Neutrophil (primary cell): ENCODE data around the gene ERCC4.

Experiments
- H3K27ac ChIP-seq: fragments of 200-600 bp; sonication (generic); 2 replicates; pipeline ENCODE4 v1.5.1; 2016; ENCODE audit warnings: mild to moderate bottlenecking, moderate library complexity
- H3K27me3 ChIP-seq: fragments of 200-600 bp; sonication (generic); 2 replicates; pipeline ENCODE4 v1.6.0; 2016; ENCODE audit warnings: mild to moderate bottlenecking
- H3K36me3 ChIP-seq: fragments of 200-600 bp; sonication (generic); 2 replicates; pipeline ENCODE4 v1.5.1; 2017
- H3K4me1 ChIP-seq, 2 experiments: fragments of 200-600 bp in 1 of 2; sonication (generic) in 1 of 2; 1 replicate in 1 of 2; 2 replicates in 1 of 2; pipeline versions ENCODE4 v1.5.1 to v1.6.1; 2013 to 2016; ENCODE audit warnings: low read depth in 1 of 2, low read length in 1 of 2, mild to moderate bottlenecking in 1 of 2, moderate library complexity in 1 of 2; ENCODE audit not compliant: control insufficient read depth in 1 of 2, insufficient read depth in 1 of 2
- H3K4me3 ChIP-seq, 2 experiments: fragments of 200-600 bp in 1 of 2; sonication (generic) in 1 of 2; 1 replicate in 1 of 2; 2 replicates in 1 of 2; pipeline ENCODE4 v1.5.1; 2013 to 2016; ENCODE audit warnings: low read depth in 1 of 2, low read length in 1 of 2, mild to moderate bottlenecking in 1 of 2, moderate library complexity in 1 of 2
- H3K9me3 ChIP-seq: fragments of 200-600 bp; sonication (generic); 2 replicates; pipeline ENCODE4 v1.5.1; 2016
- TF ChIP-seq, protein P1 (sequence below): fragments of 200-600 bp; sonication (generic); IDR thresholded peaks from 2 replicates; pipeline ENCODE4 v1.5.1; 2016; ENCODE audit warnings: antibody characterized with exemption

ERCC4 gene

DNA sequence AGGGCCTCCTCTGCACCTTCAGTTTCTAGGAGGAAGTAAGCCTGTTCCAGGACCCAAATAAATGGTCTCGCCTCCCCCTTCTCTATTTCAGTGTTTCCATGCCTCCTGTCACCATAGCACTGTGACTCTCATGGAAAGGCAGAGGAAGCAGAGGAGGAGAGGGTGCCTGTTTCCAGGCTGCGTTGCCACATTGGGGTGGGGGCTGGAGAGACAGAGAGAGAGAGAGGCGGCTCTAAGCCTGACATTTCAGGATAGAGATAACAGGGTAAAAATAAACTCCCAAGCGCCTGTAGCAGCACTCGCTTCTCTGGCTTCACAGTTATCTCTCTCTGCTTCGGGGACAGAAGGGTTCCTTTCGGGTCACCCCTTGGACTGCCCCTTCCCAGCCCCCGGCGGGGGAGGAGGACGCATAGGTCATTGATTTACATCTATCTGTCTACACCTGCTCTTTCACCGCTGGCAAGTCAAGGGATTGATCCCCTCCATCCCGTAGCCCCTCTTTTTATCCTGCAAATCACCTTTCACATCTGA lies 80.0 kb downstream of the ERCC4 start:
- no peaks in the 10 kb centered on the region for H3K9me3 ChIP-seq
- TF ChIP-seq, protein P1, sequence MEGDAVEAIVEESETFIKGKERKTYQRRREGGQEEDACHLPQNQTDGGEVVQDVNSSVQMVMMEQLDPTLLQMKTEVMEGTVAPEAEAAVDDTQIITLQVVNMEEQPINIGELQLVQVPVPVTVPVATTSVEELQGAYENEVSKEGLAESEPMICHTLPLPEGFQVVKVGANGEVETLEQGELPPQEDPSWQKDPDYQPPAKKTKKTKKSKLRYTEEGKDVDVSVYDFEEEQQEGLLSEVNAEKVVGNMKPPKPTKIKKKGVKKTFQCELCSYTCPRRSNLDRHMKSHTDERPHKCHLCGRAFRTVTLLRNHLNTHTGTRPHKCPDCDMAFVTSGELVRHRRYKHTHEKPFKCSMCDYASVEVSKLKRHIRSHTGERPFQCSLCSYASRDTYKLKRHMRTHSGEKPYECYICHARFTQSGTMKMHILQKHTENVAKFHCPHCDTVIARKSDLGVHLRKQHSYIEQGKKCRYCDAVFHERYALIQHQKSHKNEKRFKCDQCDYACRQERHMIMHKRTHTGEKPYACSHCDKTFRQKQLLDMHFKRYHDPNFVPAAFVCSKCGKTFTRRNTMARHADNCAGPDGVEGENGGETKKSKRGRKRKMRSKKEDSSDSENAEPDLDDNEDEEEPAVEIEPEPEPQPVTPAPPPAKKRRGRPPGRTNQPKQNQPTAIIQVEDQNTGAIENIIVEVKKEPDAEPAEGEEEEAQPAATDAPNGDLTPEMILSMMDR = no peak
- no peaks in the 10 kb centered on the region for H3K4me1 ChIP-seq
- no peaks in the 10 kb centered on the region for H3K36me3 ChIP-seq
- H3K27me3 ChIP-seq = peaks cover 18% of the 10 kb centered on the region
- H3K27ac ChIP-seq = no peak overlapping the region
- H3K4me3 ChIP-seq = no peak overlapping the region

DNA sequence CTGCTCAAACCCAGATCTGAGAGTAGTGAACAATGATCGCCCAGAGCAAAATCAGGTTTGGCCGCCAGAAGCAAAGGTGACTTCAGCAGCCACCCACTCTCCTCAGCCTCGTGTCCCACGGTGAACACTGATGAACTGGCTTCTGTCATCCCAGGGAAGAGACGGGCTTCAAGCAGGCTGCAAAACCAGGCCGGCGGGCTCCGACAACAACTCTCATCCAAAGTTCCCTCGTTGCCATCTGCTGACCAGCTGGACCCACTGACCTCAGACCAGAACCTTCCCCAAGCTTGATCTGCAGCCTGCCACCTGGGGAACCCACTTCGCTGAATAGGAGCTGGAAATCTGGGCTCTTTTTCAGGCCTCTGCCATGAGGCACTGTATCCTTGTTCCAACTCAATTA lies 81.6 kb downstream of the ERCC4 start:
- no peaks in the 10 kb centered on the region for H3K9me3 ChIP-seq
- TF ChIP-seq, protein P1 = no peak
- peaks cover 18% of the 10 kb centered on the region for H3K27me3 ChIP-seq
- H3K4me1 ChIP-seq = no peaks in the 10 kb centered on the region
- H3K36me3 ChIP-seq = no peaks in the 10 kb centered on the region
- no peak overlapping the region for H3K4me3 ChIP-seq
- H3K27ac ChIP-seq = no peak overlapping the region
